IMR-90 (cell line): Measurements from ENCODE around the gene EML1.

Experiments
- MXI1 ChIP-seq: IDR thresholded peaks from 2 replicates; pipeline ENCODE4 v1.6.1; 2012; ENCODE audit warnings: low read depth, mild to moderate bottlenecking, low read length, moderate library complexity, borderline replicate concordance
- POLR2A ChIP-seq: IDR thresholded peaks from 2 replicates; pipeline ENCODE4 v1.6.1; 2012; ENCODE audit warnings: mild to moderate bottlenecking, low read depth, low read length
- RAD21 ChIP-seq: IDR thresholded peaks from 2 replicates; pipeline ENCODE4 v1.6.1; 2012; ENCODE audit warnings: low read length, improper control_type of control experiment
- RCOR1 ChIP-seq: IDR thresholded peaks from 2 replicates; pipeline ENCODE4 v1.6.1; 2012; ENCODE audit warnings: mild to moderate bottlenecking, low read length, improper control_type of control experiment; ENCODE audit not compliant: insufficient replicate concordance
- TF ChIP-seq, protein P1 (sequence below): conservative IDR thresholded peaks from 2 replicates; pipeline ENCODE4 v1.5.1; 2012; ENCODE audit warnings: mild to moderate bottlenecking, low read depth, low read length, improper control_type of control experiment

DNA sequence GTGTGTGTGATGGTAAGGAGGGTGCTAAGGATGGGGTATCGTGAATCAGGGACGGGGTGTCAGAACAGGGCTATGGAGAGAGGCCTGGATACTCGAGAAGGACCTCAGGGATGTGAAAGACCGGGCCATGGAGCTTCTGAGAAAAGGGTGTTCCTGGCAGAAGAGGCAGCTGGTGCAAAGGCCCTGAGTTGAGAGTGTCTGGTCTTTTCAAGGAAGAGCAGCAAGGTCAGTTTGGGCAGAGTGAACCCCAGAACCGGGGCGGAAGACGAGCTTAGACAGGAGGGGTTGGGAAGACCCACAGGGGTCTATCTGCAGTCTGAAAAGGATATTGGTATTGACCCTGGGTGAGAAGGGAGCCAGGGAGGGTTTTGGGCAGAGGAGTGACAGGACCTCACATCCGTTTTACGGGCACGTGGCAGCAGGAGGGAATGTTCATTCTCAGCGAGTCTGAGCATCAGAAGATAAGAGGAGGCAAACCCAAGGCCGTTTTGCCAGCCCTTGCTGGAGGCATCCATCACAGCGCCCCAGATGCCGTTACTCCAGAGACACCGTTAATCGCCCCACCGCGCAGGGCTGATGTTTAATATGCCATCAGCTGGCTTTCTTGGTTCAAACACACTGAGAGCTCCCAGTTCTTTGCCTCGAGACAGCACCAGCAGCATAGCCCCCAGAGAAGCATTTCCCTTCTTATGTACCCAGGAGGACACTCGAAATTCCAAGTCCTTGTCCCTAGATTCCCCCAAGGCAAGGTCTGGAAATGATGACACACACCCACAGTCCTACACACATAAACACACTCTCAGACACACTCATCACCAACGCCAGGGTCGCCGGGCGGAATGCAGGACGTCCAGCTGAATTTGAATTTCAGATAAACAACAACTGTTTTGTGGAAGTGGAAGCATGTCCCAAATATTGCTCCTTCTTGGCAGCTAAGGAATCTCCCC is 41.4 kb upstream of the EML1 start:
- TF ChIP-seq RAD21, result no peak
- no peak; the same call in 1 of the 2 replicates for TF ChIP-seq POLR2A
- TF ChIP-seq, protein P1, sequence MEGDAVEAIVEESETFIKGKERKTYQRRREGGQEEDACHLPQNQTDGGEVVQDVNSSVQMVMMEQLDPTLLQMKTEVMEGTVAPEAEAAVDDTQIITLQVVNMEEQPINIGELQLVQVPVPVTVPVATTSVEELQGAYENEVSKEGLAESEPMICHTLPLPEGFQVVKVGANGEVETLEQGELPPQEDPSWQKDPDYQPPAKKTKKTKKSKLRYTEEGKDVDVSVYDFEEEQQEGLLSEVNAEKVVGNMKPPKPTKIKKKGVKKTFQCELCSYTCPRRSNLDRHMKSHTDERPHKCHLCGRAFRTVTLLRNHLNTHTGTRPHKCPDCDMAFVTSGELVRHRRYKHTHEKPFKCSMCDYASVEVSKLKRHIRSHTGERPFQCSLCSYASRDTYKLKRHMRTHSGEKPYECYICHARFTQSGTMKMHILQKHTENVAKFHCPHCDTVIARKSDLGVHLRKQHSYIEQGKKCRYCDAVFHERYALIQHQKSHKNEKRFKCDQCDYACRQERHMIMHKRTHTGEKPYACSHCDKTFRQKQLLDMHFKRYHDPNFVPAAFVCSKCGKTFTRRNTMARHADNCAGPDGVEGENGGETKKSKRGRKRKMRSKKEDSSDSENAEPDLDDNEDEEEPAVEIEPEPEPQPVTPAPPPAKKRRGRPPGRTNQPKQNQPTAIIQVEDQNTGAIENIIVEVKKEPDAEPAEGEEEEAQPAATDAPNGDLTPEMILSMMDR, result no peak
- TF ChIP-seq RCOR1, result no peak
- no peak for TF ChIP-seq MXI1
